ENCODE data around the gene VAX1.
"Not testable (repeated sequence)": the region's sequence is repeated elsewhere in the genome, so short reads cannot be mapped to it uniquely, and the experiment has no call there.

The VAX1 gene

DNA sequence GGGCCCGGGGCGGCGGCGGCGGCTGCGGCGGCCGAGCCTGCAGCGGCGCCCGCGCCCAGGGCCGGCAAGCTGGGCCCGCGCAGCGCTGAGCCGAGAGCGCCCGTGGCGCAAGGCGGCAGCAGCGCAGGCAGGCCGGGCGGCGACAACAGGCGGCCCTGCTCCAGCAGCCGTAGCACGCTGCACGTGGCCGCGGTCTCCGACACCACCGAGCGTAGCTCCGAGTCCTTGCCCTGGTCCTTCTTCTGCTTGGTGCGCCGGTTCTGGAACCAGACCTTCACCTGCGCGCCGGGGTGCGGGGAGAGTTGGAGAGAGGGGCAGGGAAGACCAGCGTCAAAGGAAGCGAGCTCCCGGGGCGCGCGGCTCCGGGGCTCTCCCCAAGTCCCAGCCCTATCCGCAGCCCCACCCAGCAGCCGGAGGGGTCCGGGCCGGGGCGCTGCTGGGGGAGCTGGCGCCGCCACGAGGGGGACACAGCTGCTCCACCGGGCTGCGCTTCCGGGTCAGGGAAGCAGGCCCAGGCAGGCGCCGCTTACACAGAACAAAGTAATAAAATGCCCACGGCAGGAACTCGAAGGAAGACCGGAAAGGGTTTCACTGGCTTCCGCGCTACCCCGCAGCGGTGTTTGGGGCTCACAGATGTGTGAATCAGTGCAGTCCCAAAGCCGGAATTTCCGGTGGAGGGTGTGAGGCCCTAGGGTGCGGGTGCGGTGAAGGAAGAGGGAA is 3.6 kb downstream of the VAX1 start:
- DNase-seq, result no peak

DNA sequence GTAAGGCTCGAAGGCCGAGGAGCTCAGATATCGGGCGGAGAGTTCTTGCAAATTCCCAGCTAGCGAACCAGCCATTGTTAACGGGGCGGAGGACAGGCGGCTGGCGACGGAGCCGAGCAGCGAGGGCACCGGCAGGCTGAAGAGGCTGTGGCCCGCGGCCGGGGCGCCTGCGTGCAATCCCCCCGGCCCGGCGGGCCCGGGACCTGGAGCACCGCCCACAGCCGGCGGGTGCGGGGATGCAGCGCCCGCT is 4.1 kb downstream of the VAX1 start:
- DNase-seq, result no peak

DNA sequence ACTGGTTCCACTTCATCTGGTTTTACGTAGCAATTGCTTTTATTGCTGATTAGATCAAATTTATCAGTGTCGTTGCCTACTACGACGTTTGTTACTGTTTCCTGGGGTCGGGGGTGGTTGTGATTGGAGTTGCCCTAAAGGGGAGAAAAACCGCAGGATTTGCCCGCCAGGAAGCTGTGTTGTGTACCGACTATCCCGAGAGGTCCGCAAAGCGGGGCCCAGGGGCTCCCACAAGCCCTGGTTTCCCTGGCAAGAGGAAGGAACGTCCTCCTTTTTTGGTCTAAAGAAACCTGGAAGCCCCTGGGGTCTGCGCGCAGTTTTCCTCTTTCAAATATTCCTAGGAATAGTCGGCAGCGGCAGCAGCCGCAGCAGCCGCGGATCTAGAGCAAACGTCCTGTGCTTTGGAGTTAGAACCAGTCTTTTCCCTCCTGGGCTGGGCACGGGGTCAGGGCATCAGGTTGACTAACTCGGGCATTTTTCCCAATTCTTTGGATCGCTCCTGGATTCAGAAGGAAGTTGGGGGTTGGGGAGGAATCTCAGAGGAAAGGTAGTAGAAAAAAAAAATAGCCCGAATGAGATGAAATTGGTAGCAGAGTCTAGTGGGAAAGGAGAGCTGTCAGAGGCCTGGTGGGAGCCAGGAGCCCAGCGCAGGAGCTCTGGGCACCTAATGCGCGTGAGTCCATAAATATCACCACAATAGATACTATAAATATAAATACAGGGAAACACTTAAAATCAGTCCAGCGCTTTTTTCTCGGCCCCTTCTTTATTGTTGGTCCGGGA is 4.6 kb downstream of the VAX1 start:
- DNase-seq, result no peak

DNA sequence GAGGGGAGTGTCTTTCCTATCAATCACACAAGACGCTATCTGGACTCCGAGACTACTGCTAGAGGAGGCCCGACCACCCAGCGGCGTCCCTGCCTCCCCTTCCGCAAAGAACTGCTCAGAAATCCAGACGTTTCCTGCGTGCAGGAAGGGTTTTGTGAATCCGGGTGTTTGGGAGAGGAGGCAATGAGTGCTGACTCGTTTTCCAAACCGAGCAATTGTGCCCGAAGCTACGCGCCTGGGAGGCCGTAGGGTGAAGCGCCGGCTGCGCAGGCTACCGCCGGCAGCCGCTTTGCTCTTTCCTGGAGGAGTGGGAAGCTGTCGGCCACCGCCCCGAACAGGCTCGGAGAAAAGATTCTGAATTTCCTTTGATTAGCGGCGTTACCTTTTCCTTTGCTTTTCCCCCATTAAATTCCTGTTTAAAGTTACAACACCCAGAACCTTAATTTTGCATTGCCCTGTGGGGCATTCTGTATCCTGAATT is 5.3 kb downstream of the VAX1 start:
- no peak for DNase-seq

DNA sequence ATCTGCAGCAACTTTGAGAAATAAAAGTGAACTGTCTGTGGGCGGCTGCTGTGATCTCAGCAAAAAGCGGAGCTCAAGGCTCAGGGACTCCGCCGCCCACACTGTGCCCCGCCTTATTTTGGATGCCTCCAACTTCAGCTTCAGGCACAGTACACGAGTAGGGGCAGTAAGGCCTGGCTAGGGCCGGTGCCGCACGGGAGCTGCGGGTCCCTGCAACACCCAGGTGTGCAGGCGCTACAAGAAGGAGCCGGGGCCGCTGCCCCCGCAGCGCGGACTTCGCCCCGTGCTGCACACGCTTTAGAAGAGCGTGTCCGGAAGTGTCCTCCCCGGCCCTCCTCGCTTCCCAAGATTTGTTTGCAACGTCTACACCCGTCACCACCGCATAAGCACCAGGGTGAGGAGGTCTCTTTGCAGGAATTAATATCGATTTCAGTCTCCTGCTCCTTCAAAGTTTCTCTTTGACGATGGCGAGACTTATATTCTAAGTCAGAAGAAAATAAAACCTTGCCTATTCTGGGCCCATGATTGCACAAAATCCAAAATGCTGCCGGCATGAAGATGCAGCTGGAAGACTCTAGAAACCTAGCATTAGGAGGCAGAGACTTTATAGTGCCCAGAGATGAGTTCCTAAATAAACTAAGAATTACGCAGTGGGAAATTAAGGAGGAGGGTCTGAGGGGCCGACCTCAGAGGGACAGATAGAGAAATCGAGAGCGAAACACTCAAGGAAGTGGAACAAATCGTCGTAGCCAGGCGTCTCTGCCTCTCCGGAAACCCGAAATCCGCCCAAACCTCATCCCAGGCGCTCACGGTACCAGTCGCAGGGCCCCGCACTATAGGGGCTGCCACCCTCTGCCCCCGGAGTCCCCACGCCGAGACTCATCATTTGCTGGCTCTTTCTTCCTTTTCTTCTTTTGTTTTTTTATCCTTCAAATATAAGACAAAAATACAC is 6.4 kb downstream of the VAX1 start:
- no peak for DNase-seq

DNA sequence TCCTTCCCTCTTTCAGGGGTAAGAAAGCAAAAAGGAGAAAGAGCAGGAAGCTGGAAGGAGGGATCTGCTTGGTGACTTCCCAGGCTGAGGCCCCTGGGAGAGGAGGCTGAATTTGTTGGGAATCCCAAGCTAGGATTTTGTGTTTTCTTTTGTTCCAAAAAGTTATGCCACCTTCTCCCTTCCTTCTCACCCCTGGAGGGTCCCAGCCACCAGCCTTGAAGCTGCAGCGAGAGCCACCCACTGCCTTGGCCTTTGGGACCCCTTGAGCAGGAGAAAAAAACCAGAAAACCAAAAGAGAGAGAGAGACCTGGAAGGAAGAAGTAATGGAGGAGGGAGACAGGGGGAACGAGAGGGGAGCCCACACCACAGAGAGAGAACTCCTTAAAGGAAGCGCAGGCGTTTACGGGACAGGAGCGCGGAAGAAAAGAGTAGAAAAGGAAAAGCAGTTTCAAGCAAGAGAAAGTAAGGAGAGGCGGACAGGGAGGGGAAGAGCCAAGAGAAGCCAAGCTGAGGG is 7.2 kb downstream of the VAX1 start:
- no peak for DNase-seq

DNA sequence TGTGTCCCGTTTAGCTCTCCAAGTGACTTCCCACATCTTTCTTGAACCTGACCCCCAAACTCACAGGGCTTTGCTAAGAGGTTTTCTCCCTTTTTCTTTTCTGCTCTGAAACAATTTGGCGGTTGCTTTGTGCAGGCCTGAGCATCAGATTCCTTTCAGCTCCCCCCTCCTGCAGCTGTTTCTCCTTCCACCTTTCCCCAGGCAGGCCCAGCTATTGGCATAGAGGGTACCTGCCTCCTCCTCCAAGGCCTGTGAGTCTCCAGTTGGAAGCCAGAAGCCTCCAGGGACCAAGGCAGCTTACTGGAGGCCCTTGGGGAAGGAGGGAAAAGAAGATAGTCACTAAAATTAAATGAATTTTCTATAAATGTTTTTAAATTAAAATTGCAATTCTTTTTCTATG is 7.7 kb downstream of the VAX1 start:
- no peak for DNase-seq

DNA sequence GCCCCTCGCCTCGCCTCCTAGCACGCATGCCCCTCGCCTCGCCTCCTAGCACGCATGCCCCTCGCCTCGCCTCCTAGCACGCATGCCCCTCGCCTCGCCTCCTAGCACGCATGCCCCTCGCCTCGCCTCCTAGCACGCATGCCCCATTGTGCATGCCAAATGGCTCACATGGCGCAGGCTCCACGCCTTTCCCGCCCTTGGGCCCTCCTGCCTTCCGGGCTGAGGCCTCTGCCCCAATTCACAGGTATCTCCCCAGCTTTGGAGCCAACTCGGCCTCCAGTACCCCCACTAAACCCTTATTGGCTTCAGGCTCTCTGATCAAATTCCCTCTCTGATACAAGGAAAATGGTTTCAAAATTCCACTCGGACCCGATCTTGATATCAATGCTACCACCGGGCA is 11.4 kb downstream of the VAX1 start:
- DNase-seq, result not testable (repeated sequence)

DNA sequence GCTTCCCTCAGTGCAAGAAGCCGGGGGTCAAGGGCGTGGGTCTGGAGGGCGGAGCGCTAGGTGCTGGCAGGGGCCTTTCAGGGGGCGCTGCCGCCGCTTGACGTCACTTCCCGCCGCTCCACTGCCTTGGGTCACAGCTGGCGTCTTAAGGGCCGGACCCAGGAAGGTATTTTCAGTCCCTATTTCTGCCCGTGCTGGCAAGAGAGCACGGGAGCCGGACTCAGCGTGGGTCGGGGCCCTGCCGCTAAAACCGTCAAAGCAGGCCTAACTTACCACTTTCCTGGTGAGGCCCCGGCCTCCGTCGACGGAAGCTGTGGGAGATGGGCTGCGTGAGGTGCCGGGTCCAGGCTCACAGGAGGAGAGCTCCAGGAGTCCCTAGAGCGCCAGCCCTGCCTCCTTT is 12.0 kb downstream of the VAX1 start:
- no peak for DNase-seq

DNA sequence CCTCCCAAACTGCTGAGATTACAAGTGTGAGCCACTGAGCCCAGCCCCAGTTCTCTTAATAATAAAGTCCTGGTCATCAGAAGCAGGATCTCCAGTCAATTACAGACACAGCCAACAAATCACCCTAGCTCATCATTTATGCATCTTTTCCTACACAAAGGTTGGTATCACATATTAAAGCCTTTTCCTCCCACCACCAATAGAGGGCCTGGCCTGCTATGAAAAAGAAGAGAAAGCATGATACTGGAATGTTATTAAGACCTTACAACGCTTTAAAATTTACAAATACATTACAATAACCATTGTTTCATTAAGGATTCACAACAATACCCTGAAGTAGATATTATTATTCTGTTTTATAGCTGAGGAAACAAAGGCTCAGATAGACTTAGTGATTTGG is 25.9 kb downstream of the VAX1 start:
- no peak for DNase-seq

DNA sequence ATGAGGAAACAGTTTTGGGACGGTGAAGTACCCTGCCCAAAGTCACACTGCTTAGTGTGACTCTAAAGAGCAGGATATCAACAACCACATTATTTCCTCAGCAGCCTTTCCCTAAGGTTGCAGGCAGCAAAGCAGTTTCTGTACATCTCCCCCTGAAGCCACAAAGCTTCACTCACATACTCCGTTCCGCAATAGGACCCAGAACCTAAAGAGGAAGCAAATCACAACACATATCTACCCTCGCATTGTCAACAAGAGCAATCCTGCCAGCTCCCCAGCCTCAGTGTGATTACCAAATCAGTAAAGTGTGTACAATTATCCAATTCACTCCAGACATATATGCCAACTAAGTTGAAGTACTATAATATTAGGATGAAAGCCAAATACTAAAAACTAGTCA is 30.8 kb downstream of the VAX1 start:
- DNase-seq, result no peak

DNA sequence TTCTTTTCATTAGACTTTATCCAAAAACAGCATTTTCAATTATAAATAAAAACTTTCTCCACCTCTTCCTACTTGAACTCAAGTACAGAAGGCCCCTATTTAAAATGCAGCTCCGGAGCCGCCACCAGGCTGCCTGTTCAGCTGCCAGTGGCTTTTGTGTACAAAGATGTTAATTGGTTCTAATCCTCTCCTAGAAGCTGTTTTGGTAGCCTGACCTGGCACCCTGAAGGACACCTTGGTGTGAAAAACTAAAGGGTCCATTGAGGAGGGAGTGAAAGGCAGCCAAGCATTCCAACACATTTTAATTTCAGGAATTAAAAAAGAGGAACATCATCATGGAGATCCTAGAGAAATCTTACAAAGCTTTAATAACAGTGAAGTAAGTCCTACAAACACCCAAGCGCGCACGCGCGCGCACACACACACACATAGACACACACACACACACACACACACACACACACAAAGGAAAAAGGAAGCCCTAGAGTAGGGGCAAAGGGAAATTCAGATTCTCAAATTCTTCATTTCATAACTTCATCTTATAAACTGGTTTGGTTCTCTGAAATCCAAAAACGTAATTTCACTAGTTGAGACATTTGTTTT is 41.4 kb downstream of the VAX1 start:
- no peak for DNase-seq

DNA sequence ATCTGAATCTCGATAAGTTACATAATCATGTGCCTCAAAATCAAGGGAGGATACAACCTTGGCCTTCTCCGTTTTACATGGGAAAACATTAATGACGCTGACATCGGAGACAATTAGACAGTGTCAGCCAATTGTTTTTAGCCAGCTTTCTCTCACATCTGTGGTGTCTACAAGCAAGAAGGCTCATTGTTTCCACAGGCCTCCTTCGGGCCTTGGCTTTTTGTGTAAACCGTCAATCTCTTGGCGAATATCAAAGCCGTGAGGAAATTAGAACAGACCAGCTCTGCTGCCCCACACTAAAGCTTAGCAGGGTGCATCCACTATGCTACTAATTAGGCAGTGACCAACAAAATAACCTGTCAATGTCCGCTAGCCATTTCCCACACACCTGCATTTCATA is 43.2 kb downstream of the VAX1 start:
- no peak for DNase-seq

DNA sequence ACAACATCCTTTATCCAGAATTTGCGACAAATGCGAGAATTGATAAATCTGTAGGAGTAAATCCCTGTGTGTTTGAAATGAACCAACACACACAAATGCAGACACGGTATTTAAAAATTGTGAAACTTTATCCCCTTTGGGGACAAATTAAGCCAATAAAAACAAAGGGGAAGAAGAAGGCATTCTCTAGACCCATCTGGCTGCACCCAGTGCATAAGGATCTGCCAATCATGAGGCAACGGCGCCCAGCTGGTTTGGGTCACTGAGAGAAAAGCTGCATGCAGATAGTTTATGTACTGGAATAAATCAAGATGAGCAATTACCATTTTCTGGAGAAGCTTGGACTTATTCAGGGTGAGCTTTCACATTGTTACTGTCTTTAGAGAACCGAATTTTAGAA is 45.7 kb downstream of the VAX1 start:
- DNase-seq, result no peak

DNA sequence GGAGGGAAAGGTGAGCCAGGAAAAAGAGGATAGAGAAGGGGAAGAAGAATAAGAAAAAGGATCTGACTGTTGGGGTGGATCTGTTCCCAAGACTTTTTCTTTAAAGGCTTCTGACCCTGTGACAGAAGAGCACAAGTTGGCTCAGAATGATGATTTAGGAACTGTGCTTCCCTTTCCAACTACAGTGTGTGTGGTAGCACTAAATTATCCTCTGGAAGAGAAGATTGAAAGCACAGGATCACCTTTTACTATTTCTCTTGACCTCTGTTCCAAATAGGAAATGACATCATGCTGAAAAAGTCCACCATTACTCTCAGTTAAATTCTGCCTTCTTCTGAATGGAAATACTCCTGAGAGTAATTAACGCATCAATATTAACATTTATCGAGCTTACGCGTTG is 47.2 kb downstream of the VAX1 start:
- no peak for DNase-seq

DNA sequence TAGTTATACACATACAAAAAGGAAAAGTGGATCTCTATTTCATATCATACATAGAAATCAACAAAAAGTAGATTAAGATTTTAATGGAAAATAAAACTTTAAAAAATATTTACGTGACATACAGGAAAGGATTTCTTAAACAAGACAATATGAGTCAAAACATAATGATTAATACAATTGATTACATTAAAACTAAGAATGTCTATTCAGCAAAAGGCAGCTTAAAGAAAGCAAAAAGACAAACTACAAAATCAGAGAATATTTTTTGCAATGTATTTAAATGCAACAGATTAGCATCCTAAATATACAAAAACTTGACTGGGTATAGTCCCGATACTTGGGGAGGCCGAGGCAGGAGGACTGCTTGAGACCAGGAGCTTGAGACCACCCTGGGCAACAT is 50.5 kb downstream of the VAX1 start:
- DNase-seq, result no peak

DNA sequence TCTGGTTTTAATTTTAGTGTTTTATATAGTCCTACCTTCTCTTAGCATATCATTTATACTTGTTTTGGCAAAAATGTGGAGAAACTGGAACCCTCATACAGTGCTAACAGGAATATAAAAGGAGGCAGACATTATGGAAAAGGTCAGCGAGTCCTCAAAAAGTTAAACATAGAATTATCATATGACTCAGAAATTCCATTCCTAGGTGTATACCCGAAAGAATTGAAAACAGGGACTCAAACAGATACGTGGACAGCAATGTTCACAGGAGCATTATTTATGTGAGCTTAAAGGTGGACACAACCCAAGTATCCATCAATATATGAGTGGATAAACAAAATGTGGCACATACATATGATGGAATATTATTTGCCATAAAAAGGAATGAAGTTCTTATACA is 51.5 kb downstream of the VAX1 start:
- no peak for DNase-seq

DNA sequence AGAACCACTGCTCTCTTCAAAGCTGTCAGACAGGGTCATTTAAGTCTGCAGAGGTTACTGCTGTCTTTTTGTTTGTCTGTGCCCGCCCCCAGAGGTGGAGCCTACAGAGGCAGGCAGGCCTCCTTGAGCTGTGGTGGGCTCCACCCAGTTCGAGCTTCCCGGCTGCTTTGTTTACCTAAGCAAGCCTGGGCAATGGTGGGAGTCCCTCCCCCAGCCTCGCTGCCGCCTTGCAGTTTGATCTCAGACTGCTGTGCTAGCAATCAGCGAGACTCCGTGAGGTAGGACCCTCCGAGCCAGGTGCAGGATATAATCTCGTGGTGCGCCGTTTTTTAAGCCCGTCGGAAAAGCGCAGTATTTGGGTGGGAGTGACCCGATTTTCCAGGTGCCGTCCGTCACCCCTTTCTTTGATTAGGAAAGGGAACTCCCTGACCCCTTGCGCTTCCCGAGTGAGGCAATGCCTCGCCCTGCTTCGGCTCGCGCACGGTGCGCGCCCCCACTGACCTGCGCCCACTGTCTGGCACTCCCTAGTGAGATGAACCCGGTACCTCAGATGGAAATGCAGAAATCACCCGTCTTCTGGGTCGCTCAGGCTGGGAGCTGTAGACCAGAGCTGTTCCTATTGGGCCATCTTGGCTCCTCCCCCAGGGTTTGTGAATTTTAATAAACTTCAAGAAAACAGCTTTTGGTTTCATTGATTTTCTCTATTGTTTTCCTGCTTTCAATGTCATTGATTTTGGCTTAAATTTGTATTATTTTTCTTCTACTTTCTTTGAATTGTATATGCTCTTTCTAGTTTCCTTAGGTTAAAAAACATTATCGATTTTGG is 53.4 kb downstream of the VAX1 start:
- DNase-seq, result not testable (repeated sequence)
